ENCODE measurements around the gene BRF1.
"Not testable (repeated sequence)": the region's sequence is repeated elsewhere in the genome, so short reads cannot be mapped to it uniquely, and the experiment has no call there.

BRF1 gene

GRCh38 chr14:105288936-105289335 is 11.9 kb downstream of the BRF1 start:
- not testable (repeated sequence) for H3K36me3 ChIP-seq (ENCODE audit: control insufficient read depth, insufficient read depth, low read length); H3K4me3 ChIP-seq (ENCODE audit: low read length); H3K4me1 ChIP-seq (ENCODE audit: control insufficient read depth, insufficient read depth, low read length); H3K9ac ChIP-seq (ENCODE audit: low read length); H3K27ac ChIP-seq (ENCODE audit: low read depth, low read length); H3K27me3 ChIP-seq (ENCODE audit: control insufficient read depth, insufficient read depth, low read length)

DNA sequence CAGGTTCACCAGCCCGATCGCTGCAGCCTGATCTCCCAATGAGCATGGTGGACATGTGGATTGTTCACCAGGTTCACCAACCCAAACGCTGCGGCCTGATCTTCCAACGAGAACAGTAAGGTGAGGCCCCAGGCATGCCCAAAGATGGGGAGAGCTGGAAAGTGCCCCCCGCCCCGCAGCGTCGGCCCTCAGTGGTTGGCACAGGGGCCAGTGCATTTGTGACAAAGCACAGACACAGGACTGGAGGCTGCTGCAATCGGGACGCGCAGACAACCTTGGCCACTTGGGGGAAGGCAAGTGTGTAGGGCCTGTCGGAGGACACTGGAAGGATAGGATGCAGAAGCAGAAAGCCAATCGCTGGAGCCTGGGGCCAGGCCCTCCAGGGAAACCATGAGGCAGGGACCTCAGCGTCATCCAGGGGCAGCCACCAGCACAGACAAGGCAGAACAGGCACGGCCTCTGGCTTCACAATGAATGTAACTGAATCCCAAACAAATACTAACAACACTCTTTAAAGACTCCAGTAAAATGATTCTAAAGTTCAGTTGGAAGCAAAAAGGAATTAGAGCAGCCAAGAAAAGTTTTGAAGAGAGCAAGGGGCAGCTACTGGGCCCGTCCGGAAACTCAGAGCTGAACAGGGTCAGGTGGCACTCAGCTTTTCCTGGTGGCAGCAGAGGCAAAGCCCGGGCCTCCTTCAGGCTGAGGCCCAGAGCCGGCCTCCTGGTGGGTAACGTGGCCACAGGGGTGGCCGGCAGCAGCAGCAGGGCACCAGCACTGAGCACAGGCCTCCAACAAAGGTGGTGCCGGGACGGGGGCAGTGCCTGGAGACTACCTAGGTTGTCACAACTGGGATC is 13.3 kb downstream of the BRF1 start:
- no peaks in the 10 kb centered on the region for H3K27me3 ChIP-seq (ENCODE audit: control insufficient read depth, insufficient read depth, low read length)
- no peaks in the 10 kb centered on the region for H3K4me1 ChIP-seq (ENCODE audit: control insufficient read depth, insufficient read depth, low read length)
- H3K27ac ChIP-seq (ENCODE audit: low read depth, low read length): no peak overlapping the region

GRCh38 chr14:105286759-105287144 is 14.0 kb downstream of the BRF1 start:
- Histone ChIP-seq H3K27me3 (ENCODE audit: control insufficient read depth, insufficient read depth, low read length) (no peaks in the 10 kb centered on the region), H3K36me3 (ENCODE audit: control insufficient read depth, insufficient read depth, low read length) (peaks cover 3% of the 10 kb centered on the region), H3K4me3 (ENCODE audit: low read length) (no peak overlapping the region), H3K27ac (ENCODE audit: low read depth, low read length) (no peak overlapping the region), H3K9ac (ENCODE audit: low read length) (no peak overlapping the region), H3K4me1 (ENCODE audit: control insufficient read depth, insufficient read depth, low read length) (no peaks in the 10 kb centered on the region)

More for the DNA sequence above, 13.3 kb downstream of the BRF1 start:
- H3K36me3 ChIP-seq (ENCODE audit: control insufficient read depth, insufficient read depth, low read length): peaks cover 3% of the 10 kb centered on the region
- H3K9ac ChIP-seq (ENCODE audit: low read length): no peak overlapping the region
- H3K4me3 ChIP-seq (ENCODE audit: low read length): no peak overlapping the region

DNA sequence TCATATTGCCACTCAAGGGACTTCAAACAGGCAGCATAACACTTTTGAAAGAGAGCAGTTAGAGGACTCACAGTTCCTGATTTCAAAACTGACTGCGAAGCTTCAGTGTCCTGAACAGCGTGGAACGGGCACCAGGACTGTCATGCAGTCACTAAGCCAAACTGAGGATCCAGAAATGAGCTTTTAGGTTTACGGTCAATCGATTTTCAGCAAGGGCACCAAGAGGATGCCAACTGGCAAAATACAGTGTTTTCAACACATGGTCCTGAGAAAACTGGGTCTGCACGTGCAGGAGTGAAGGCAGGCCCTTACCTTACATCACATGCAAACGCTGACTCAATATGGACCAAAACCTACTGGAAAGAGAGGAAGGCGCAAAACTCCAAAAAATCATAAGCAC is 15.6 kb downstream of the BRF1 start:
- Histone ChIP-seq H3K4me1 (ENCODE audit: control insufficient read depth, insufficient read depth, low read length) (no peaks in the 10 kb centered on the region), H3K36me3 (ENCODE audit: control insufficient read depth, insufficient read depth, low read length) (peaks cover 3% of the 10 kb centered on the region), H3K9ac (ENCODE audit: low read length) (no peak overlapping the region), H3K4me3 (ENCODE audit: low read length) (no peak overlapping the region), H3K27ac (ENCODE audit: low read depth, low read length) (no peak overlapping the region), H3K27me3 (ENCODE audit: control insufficient read depth, insufficient read depth, low read length) (no peaks in the 10 kb centered on the region)

- Histone ChIP-seq H3K9ac (ENCODE audit: low read length) (no peak overlapping the region), H3K36me3 (ENCODE audit: control insufficient read depth, insufficient read depth, low read length) (peaks cover 3% of the 10 kb centered on the region), H3K27me3 (ENCODE audit: control insufficient read depth, insufficient read depth, low read length) (no peaks in the 10 kb centered on the region), H3K4me1 (ENCODE audit: control insufficient read depth, insufficient read depth, low read length) (no peaks in the 10 kb centered on the region), H3K27ac (ENCODE audit: low read depth, low read length) (no peak overlapping the region), H3K4me3 (ENCODE audit: low read length) (no peak overlapping the region)
Measured at GRCh38 chr14:105283899-105284298, 16.9 kb downstream of the BRF1 start.

DNA sequence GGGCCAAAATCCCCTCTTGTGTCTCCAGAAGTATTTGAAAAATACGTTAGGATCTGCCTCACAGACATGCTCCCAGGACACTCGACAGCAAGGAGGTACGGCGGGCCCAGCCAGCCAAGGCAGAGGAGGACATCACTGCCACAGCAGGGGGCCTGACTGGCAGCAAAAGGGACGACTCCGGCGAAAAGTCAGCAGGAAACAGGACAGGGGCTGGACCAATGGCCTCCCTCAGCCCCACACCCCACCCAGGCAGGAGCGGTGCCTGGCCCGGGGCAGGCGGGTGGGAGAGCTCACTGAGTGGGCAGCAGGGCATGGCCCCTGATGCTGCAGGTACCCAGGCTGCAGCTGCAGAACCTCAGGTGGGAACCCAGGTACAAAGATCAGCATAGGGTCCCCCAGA is 17.8 kb downstream of the BRF1 start:
- Histone ChIP-seq H3K4me1 (ENCODE audit: control insufficient read depth, insufficient read depth, low read length) (no peaks in the 10 kb centered on the region), H3K27me3 (ENCODE audit: control insufficient read depth, insufficient read depth, low read length) (no peaks in the 10 kb centered on the region), H3K36me3 (ENCODE audit: control insufficient read depth, insufficient read depth, low read length) (peaks cover 3% of the 10 kb centered on the region), H3K4me3 (ENCODE audit: low read length) (no peak overlapping the region), H3K9ac (ENCODE audit: low read length) (no peak overlapping the region), H3K27ac (ENCODE audit: low read depth, low read length) (no peak overlapping the region)

DNA sequence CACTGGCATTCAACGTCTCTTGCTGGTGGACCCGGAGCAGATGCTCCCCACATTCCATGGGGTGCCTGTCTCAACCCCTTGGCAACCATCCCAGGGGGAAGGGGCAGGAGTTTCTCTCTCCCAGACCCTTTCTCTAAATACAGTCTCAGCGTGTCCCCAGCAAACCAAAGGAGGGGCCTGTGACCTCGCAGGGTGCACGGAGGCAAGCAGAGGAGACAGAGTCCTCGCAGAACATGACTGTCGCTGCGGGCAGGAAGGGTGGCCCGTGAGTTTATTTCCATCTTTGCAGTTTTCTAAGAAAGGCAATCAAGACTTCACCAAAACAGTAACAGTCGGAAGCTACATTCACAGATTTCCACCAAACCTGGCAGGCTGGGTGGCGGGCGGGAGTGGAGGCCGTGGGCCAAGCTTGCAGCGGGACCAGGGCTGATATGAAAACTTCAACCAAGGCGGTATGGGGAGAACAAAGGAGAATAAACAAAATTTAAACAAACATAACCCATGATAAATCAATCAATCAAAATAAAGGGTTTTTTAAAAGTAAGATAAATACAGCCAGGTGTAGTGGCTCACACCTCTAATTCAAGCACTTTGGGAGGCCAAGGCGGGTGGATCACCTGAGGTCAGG is 18.6 kb downstream of the BRF1 start:
- H3K9ac ChIP-seq (ENCODE audit: low read length): no peak overlapping the region
- no peak overlapping the region for H3K27ac ChIP-seq (ENCODE audit: low read depth, low read length)
- no peaks in the 10 kb centered on the region for H3K4me1 ChIP-seq (ENCODE audit: control insufficient read depth, insufficient read depth, low read length)

GRCh38 chr14:105281371-105282097 is 19.3 kb downstream of the BRF1 start:
- no peak overlapping the region for H3K9ac ChIP-seq (ENCODE audit: low read length)
- H3K27ac ChIP-seq (ENCODE audit: low read depth, low read length): no peak overlapping the region
- H3K4me1 ChIP-seq (ENCODE audit: control insufficient read depth, insufficient read depth, low read length): no peaks in the 10 kb centered on the region
- no peaks in the 10 kb centered on the region for H3K27me3 ChIP-seq (ENCODE audit: control insufficient read depth, insufficient read depth, low read length)
- peaks cover 3% of the 10 kb centered on the region for H3K36me3 ChIP-seq (ENCODE audit: control insufficient read depth, insufficient read depth, low read length)
- no peak overlapping the region for H3K4me3 ChIP-seq (ENCODE audit: low read length)

More for the DNA sequence above, 18.6 kb downstream of the BRF1 start:
- H3K36me3 ChIP-seq (ENCODE audit: control insufficient read depth, insufficient read depth, low read length): peaks cover 3% of the 10 kb centered on the region
- no peak overlapping the region for H3K4me3 ChIP-seq (ENCODE audit: low read length)
- no peaks in the 10 kb centered on the region for H3K27me3 ChIP-seq (ENCODE audit: control insufficient read depth, insufficient read depth, low read length)

DNA sequence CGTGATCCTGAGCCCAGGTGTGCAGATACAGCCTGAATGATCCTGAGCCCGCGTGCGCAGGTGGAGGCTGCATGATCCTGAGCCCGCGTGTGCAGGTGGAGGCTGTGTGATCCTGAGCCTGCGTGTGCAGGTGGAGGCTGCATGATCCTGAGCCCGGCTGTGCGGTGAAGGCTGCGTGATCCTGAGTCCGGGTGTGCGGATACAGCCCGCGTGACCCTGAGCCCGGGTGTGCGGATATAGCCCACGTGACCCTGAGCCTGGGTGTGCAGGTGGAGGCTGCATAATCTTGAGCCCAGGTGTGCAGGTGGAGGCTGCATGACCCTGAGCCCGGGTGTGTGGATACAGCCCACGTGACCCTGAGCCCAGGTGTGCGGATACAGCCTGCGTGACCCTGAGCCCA is 20.3 kb downstream of the BRF1 start:
- no peak overlapping the region for H3K9ac ChIP-seq (ENCODE audit: low read length)
- no peak overlapping the region for H3K4me3 ChIP-seq (ENCODE audit: low read length)
- H3K36me3 ChIP-seq (ENCODE audit: control insufficient read depth, insufficient read depth, low read length): peaks cover 3% of the 10 kb centered on the region
- H3K4me1 ChIP-seq (ENCODE audit: control insufficient read depth, insufficient read depth, low read length): no peaks in the 10 kb centered on the region
- no peaks in the 10 kb centered on the region for H3K27me3 ChIP-seq (ENCODE audit: control insufficient read depth, insufficient read depth, low read length)
- no peak overlapping the region for H3K27ac ChIP-seq (ENCODE audit: low read depth, low read length)

DNA sequence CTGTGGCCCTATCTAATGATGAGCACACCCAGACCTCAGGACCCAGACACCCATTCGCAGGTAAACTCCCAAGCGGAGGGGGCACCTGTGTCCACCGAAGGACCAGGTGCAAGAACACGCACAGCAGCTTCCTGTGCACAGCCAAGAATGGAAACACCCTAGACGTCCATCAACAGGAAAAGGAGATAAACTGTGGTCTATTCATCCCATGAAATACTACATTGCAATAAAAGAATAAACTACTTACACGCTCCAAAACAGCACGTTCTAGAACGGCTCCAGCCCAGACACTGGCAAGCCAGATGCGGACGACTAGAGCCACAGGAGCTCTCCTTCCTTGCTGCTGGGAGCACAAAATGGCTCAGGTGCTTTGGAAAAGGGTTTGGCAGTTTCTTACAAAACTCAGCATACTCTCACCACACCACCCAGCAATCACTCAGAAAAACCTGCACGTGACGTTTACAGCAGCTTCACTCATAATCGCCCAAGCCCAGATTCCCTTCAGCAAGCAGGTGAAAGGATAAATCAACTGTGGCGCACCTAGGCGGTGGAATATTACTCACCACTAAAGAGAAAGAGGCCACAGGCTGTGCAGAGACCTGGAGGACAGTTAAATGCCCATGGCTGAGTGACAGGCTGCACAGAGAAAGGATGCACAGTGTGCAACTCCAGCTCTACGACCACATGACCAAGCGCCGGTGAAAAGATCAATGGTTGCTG is 21.0 kb downstream of the BRF1 start:
- Histone ChIP-seq H3K27me3 (ENCODE audit: control insufficient read depth, insufficient read depth, low read length) (no peaks in the 10 kb centered on the region), H3K4me1 (ENCODE audit: control insufficient read depth, insufficient read depth, low read length) (no peaks in the 10 kb centered on the region), H3K4me3 (ENCODE audit: low read length) (no peak overlapping the region), H3K36me3 (ENCODE audit: control insufficient read depth, insufficient read depth, low read length) (peaks cover 3% of the 10 kb centered on the region), H3K9ac (ENCODE audit: low read length) (no peak overlapping the region), H3K27ac (ENCODE audit: low read depth, low read length) (no peak overlapping the region)

DNA sequence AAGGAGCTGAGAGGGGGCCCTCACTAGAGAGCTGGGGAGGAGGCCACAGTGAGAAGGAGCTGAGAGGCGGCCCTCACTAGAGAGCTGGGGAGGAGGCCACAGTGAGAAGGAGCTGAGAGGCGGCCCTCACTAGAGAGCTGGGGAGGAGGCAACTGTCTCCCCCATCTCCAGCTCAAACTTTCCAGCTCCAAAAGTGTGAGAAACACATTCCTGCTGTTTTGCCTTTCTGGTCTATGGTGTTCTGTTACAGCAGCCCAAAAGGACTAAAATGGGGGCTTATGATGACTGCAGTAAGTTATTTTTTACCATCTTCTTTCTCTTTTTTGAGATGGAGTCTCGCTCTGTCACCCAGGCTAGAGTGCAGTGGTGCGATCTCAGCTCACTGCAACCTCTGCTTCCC is 23.4 kb downstream of the BRF1 start:
- not testable (repeated sequence) for H3K9ac ChIP-seq (ENCODE audit: low read length); H3K4me1 ChIP-seq (ENCODE audit: control insufficient read depth, insufficient read depth, low read length); H3K4me3 ChIP-seq (ENCODE audit: low read length); H3K27me3 ChIP-seq (ENCODE audit: control insufficient read depth, insufficient read depth, low read length); H3K27ac ChIP-seq (ENCODE audit: low read depth, low read length); H3K36me3 ChIP-seq (ENCODE audit: control insufficient read depth, insufficient read depth, low read length)

GRCh38 chr14:105275267-105275946 is 25.4 kb downstream of the BRF1 start:
- Histone ChIP-seq H3K27me3 (ENCODE audit: control insufficient read depth, insufficient read depth, low read length) (no peaks in the 10 kb centered on the region), H3K9ac (ENCODE audit: low read length) (no peak overlapping the region), H3K4me3 (ENCODE audit: low read length) (no peak overlapping the region)

More at GRCh38 chr14:105275267-105275946, 25.4 kb downstream of the BRF1 start:
- Histone ChIP-seq H3K36me3 (ENCODE audit: control insufficient read depth, insufficient read depth, low read length) (no peaks in the 10 kb centered on the region), H3K4me1 (ENCODE audit: control insufficient read depth, insufficient read depth, low read length) (no peaks in the 10 kb centered on the region), H3K27ac (ENCODE audit: low read depth, low read length) (no peak overlapping the region)
